HEK293 (cell line): ENCODE measurements around the gene MEP1A.
A peak's percentile ranks its signal among the peaks of the same experiment; 100 is the strongest.

Experiments used
- CTCF ChIA-PET: fragments of 350-600 bp; formaldehyde crosslinking; extraction: SDS; loops from one replicate; lab custom pipeline; 2021; ENCODE audit warnings: antibody characterized with exemption; lab: Yijun Ruan, JAX
- POLR2A ChIA-PET: fragments of 300-600 bp; formaldehyde crosslinking; extraction: SDS; loops from one replicate; lab custom pipeline; 2020; ENCODE audit warnings: antibody characterized with exemption, inconsistent platforms; lab: Yijun Ruan, JAX
- H3K27ac ChIP-seq: fragments of 200-500 bp; sonication (Bioruptor generic); 2 replicates; pipeline ENCODE4 v1.5.1; 2014; ENCODE audit warnings: low read depth, low read length, control low read depth, inconsistent platforms; ENCODE audit errors: extremely low read depth
- H3K36me3 ChIP-seq, 2 experiments: fragments of 200-500 bp in 1 of 2; sonication (Bioruptor generic) in 1 of 2; 1 replicate in 1 of 2; 2 replicates in 1 of 2; pipeline ENCODE4 v1.5.1; 2014 to 2017; ENCODE audit warnings: inconsistent platforms in 2 of 2, low read length in 2 of 2; ENCODE audit not compliant: control insufficient read depth in 2 of 2, insufficient read depth in 1 of 2
- H3K4me1 ChIP-seq: fragments of 200-500 bp; sonication (Bioruptor generic); 2 replicates; pipeline ENCODE4 v1.5.1; 2014; ENCODE audit warnings: mild to moderate bottlenecking, low read length, inconsistent platforms; ENCODE audit not compliant: control insufficient read depth, insufficient read depth
- H3K4me3 ChIP-seq: 2 replicates; pipeline ENCODE4 v1.5.1; 2011; ENCODE audit warnings: low read depth, mild to moderate bottlenecking, control low read depth, low read length, moderate library complexity
- H3K9me3 ChIP-seq: fragments of 200-500 bp; sonication (Bioruptor generic); 2 replicates; pipeline ENCODE4 v1.5.1; 2014; ENCODE audit warnings: low read depth, low read length, inconsistent platforms; ENCODE audit not compliant: control insufficient read depth, insufficient read depth
- KLF17 ChIP-seq: fragments of 450-650 bp; formaldehyde crosslinking; IDR thresholded peaks from 2 replicates; pipeline ENCODE4 v1.5.1; 2016; ENCODE audit warnings: missing biosample characterization, missing genetic modification characterization
- KLF9 ChIP-seq: fragments of 450-650 bp; formaldehyde crosslinking; IDR thresholded peaks from 2 replicates; pipeline ENCODE4 v1.5.1; 2016; ENCODE audit warnings: missing biosample characterization, missing genetic modification characterization, low read depth
- PATZ1 ChIP-seq: fragments of 450-650 bp; formaldehyde crosslinking; IDR thresholded peaks from 2 replicates; pipeline ENCODE4 v1.5.1; 2016; ENCODE audit warnings: missing biosample characterization, missing genetic modification characterization
- PBX3 ChIP-seq: sonication (generic); formaldehyde crosslinking; IDR thresholded peaks from 2 replicates; pipeline ENCODE4 v1.8.1; 2022; ENCODE audit warnings: mild to moderate bottlenecking, moderate library complexity, missing genetic modification reagents
- SP7 ChIP-seq: fragments of 450-650 bp; formaldehyde crosslinking; IDR thresholded peaks from 2 replicates; pipeline ENCODE4 v1.5.1; 2016; ENCODE audit warnings: missing biosample characterization, missing genetic modification characterization
- ZBTB20 ChIP-seq: fragments of 450-650 bp; formaldehyde crosslinking; IDR thresholded peaks from 2 replicates; pipeline ENCODE4 v1.5.1; 2016; ENCODE audit warnings: missing biosample characterization, missing genetic modification characterization
- ZBTB44 ChIP-seq: fragments of 450-650 bp; IDR thresholded peaks from 2 replicates; pipeline ENCODE4 v1.5.1; 2018; ENCODE audit warnings: missing biosample characterization, mild to moderate bottlenecking, missing genetic modification characterization
- ZEB2 ChIP-seq: fragments of 450-650 bp; formaldehyde crosslinking; IDR thresholded peaks from 2 replicates; pipeline ENCODE4 v1.5.1; 2016; ENCODE audit warnings: missing biosample characterization, missing genetic modification characterization
- ZIC2 ChIP-seq: fragments of 450-650 bp; formaldehyde crosslinking; IDR thresholded peaks from 2 replicates; pipeline ENCODE4 v1.5.1; 2016; ENCODE audit warnings: missing biosample characterization, missing genetic modification characterization
- ZNF121 ChIP-seq: fragments of 450-650 bp; formaldehyde crosslinking; IDR thresholded peaks from 2 replicates; pipeline ENCODE4 v1.5.1; 2016; ENCODE audit warnings: missing biosample characterization, missing genetic modification characterization
- ZNF132 ChIP-seq: fragments of 450-650 bp; formaldehyde crosslinking; IDR thresholded peaks from 2 replicates; pipeline ENCODE4 v1.5.1; 2017; ENCODE audit warnings: missing biosample characterization, missing genetic modification characterization, borderline replicate concordance
- ZNF174 ChIP-seq: fragments of 450-650 bp; formaldehyde crosslinking; IDR thresholded peaks from 2 replicates; pipeline ENCODE4 v1.5.0; 2017; ENCODE audit warnings: missing biosample characterization, mild to moderate bottlenecking, missing genetic modification characterization
- ZNF2 ChIP-seq: fragments of 450-650 bp; formaldehyde crosslinking; IDR thresholded peaks from 2 replicates; pipeline ENCODE4 v1.5.1; 2016; ENCODE audit warnings: missing biosample characterization, missing genetic modification characterization
- ZNF202 ChIP-seq: fragments of 450-650 bp; formaldehyde crosslinking; IDR thresholded peaks from 2 replicates; pipeline ENCODE4 v1.5.1; 2016; ENCODE audit warnings: missing biosample characterization, missing genetic modification characterization, borderline replicate concordance
- ZNF24 ChIP-seq: fragments of 450-650 bp; formaldehyde crosslinking; IDR thresholded peaks from 2 replicates; pipeline ENCODE4 v1.5.1; 2016; ENCODE audit warnings: missing biosample characterization, missing genetic modification characterization
- ZNF335 ChIP-seq: fragments of 450-650 bp; formaldehyde crosslinking; conservative IDR thresholded peaks from 2 replicates; pipeline ENCODE4 v1.5.1; 2016; ENCODE audit warnings: missing biosample characterization, missing genetic modification characterization
- ZNF354C ChIP-seq: fragments of 450-650 bp; formaldehyde crosslinking; IDR thresholded peaks from 2 replicates; pipeline ENCODE4 v1.5.1; 2016; ENCODE audit warnings: missing biosample characterization, missing genetic modification characterization, low read depth, borderline replicate concordance
- ZNF391 ChIP-seq: fragments of 450-650 bp; formaldehyde crosslinking; IDR thresholded peaks from 2 replicates; pipeline ENCODE4 v1.5.1; 2016; ENCODE audit warnings: low read depth, missing biosample characterization, missing genetic modification characterization, borderline replicate concordance
- ZNF501 ChIP-seq: fragments of 450-650 bp; formaldehyde crosslinking; IDR thresholded peaks from 2 replicates; pipeline ENCODE4 v1.5.1; 2016; ENCODE audit warnings: missing biosample characterization, missing genetic modification characterization
- ZNF521 ChIP-seq: fragments of 450-650 bp; formaldehyde crosslinking; IDR thresholded peaks from 2 replicates; pipeline ENCODE4 v1.5.1; 2017; ENCODE audit warnings: missing biosample characterization, mild to moderate bottlenecking, missing genetic modification characterization
- ZNF548 ChIP-seq: fragments of 450-650 bp; formaldehyde crosslinking; IDR thresholded peaks from 2 replicates; pipeline ENCODE4 v1.5.1; 2016; ENCODE audit warnings: missing biosample characterization, missing genetic modification characterization
- ZNF580 ChIP-seq: fragments of 450-650 bp; formaldehyde crosslinking; IDR thresholded peaks from 2 replicates; pipeline ENCODE4 v1.5.1; 2016; ENCODE audit warnings: missing biosample characterization, missing genetic modification characterization
- ZNF600 ChIP-seq: fragments of 450-650 bp; formaldehyde crosslinking; IDR thresholded peaks from 2 replicates; pipeline ENCODE4 v1.5.1; 2016; ENCODE audit warnings: missing biosample characterization, missing genetic modification characterization
- ZNF692 ChIP-seq: fragments of 450-650 bp; formaldehyde crosslinking; IDR thresholded peaks from 2 replicates; pipeline ENCODE4 v1.5.1; 2016; ENCODE audit warnings: missing biosample characterization, missing genetic modification characterization
- ZNF777 ChIP-seq: fragments of 450-650 bp; formaldehyde crosslinking; IDR thresholded peaks from 2 replicates; pipeline ENCODE4 v1.5.1; 2017; ENCODE audit warnings: missing biosample characterization, missing genetic modification characterization, borderline replicate concordance
- ZNF785 ChIP-seq: fragments of 450-650 bp; formaldehyde crosslinking; IDR thresholded peaks from 2 replicates; pipeline ENCODE4 v1.5.1; 2016; ENCODE audit warnings: missing biosample characterization, missing genetic modification characterization
- ZSCAN23 ChIP-seq: fragments of 450-650 bp; formaldehyde crosslinking; IDR thresholded peaks from 2 replicates; pipeline ENCODE4 v1.5.1; 2016; ENCODE audit warnings: missing biosample characterization, missing genetic modification characterization
- ZSCAN30 ChIP-seq: fragments of 450-650 bp; IDR thresholded peaks from 2 replicates; pipeline ENCODE4 v1.5.1; 2018; ENCODE audit warnings: missing biosample characterization, mild to moderate bottlenecking, missing genetic modification characterization, moderate library complexity

Gene MEP1A

GRCh38 chr6:46845126-46845525 lies 51.9 kb downstream of the MEP1A start:
- CTCF ChIA-PET, result interaction anchor here (0.9 to 1.0 kb wide), 2 partner anchors 10 to 202 kb away, joined by 3 to 4 read pairs; no protein-coding TSS in a partner anchor
- no peak for TF ChIP-seq ZNF202
- TF ChIP-seq ZNF692, result no peak
- no peak for TF ChIP-seq ZNF391 (tag by site-specific recombination)
- TF ChIP-seq ZNF521, result no peak
- no peak for TF ChIP-seq KLF17 (tag by site-specific recombination)
- no peak for TF ChIP-seq ZBTB44 (tag by site-specific recombination)
- TF ChIP-seq ZNF777 (tag by site-specific recombination), result no peak
- no peak for TF ChIP-seq ZNF785
- TF ChIP-seq PATZ1, result no peak
- TF ChIP-seq ZNF2, result no peak
- no peak for TF ChIP-seq ZNF24 (tag by site-specific recombination)
- TF ChIP-seq ZNF132 (tag by site-specific recombination), result no peak
- TF ChIP-seq ZSCAN23 (tag by site-specific recombination), result no peak
- TF ChIP-seq KLF9 (tag by site-specific recombination), result no peak
- TF ChIP-seq ZNF580 (tag by site-specific recombination), result no peak
- TF ChIP-seq, all 188 proteins: peak for 0
- peaks cover 3% of the 10 kb centered on the region for H3K4me1 ChIP-seq
- H3K9me3 ChIP-seq, result no peaks in the 10 kb centered on the region
- POLR2A ChIA-PET, result no interaction called here
- H3K36me3 ChIP-seq, result no peaks in the 10 kb centered on the region
- no peak overlapping the region for H3K27ac ChIP-seq
- no peak overlapping the region for H3K4me3 ChIP-seq

- Histone ChIP-seq H3K9me3 (no peaks in the 10 kb centered on the region), H3K36me3 (no peaks in the 10 kb centered on the region), H3K27ac (no peak overlapping the region), H3K4me1 (peaks cover 3% of the 10 kb centered on the region), H3K4me3 (no peak overlapping the region)
- POLR2A ChIA-PET, result no interaction called here
- CTCF ChIA-PET, result interaction anchor here (0.6 to 4.9 kb wide), 64 partner anchors 11 to 758 kb away, joined by 3 to 108 read pairs (median 4); partner anchors contain the start of genes ADGRF1 and TNFRSF21
- peak; percentile 53 for TF ChIP-seq ZNF2
- TF ChIP-seq ZEB2, result 0 out of 2 replicates have a peak, but pooled peaks have one; percentile 36
- TF ChIP-seq ZNF354C (tag by site-specific recombination), result no peak
- no peak for TF ChIP-seq ZNF174 (tag by site-specific recombination)
- TF ChIP-seq PBX3 (CRISPR knock-in tag), result peak; percentile 91; the same call in 1 of the 2 replicates
- TF ChIP-seq ZNF600, result peak; percentile 84
- TF ChIP-seq ZNF501 (tag by site-specific recombination), result peak; percentile 34; the same call in 1 of the 2 replicates
- peak; percentile 34; the same call in 1 of the 2 replicates for TF ChIP-seq ZNF335
- no peak for TF ChIP-seq ZBTB20
- peak; percentile 14; the same call in 1 of the 2 replicates for TF ChIP-seq SP7 (tag by site-specific recombination)
- TF ChIP-seq ZIC2, result peak; percentile 88
- TF ChIP-seq ZSCAN30 (tag by site-specific recombination), result peak; percentile 96
- no peak for TF ChIP-seq ZNF121
- no peak for TF ChIP-seq ZNF548 (tag by site-specific recombination)
Observed at GRCh38 chr6:46848684-46849360, 55.6 kb downstream of the MEP1A start.
